OCI-LY1 (cell line): ENCODE results near the gene LDLRAD3.

Experiments used
- EZH2 ChIP-seq: fragments of 200-600 bp; sonication (generic), shearing (Covaris generic); IDR thresholded peaks from 2 replicates; pipeline ENCODE4 v1.8.0; 2017; ENCODE audit warnings: borderline replicate concordance, mixed run types, mild to moderate bottlenecking, antibody characterized with exemption, low read length, moderate library complexity, mixed read lengths
- TF ChIP-seq, protein P1 (sequence below): fragments of 200-600 bp; sonication (generic), shearing (Covaris generic); IDR thresholded peaks from 2 replicates; pipeline ENCODE4 v1.5.1; 2017; ENCODE audit warnings: mild to moderate bottlenecking, antibody characterized with exemption, low read length, moderate library complexity, mixed read lengths

DNA sequence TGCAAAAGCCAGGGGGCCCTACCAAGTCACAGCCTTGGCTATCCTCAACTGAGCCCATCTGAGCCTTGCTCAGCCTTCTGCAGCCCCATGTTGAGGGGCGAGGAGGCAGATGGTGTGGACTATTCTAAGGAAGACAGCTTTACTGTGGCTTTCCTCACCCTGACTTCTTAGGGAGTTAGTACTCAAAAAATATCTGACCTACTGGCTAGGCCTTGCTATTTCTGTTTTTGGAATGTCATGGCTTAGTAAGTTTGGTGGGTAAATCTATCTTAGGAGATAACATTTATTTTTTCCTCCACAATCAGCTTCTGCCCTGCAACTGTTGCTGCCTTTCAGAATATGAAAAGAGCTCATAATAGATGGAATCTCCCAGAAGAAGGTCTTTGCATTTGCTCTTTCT is 80.9 kb downstream of the LDLRAD3 start:
- TF ChIP-seq, protein P1, sequence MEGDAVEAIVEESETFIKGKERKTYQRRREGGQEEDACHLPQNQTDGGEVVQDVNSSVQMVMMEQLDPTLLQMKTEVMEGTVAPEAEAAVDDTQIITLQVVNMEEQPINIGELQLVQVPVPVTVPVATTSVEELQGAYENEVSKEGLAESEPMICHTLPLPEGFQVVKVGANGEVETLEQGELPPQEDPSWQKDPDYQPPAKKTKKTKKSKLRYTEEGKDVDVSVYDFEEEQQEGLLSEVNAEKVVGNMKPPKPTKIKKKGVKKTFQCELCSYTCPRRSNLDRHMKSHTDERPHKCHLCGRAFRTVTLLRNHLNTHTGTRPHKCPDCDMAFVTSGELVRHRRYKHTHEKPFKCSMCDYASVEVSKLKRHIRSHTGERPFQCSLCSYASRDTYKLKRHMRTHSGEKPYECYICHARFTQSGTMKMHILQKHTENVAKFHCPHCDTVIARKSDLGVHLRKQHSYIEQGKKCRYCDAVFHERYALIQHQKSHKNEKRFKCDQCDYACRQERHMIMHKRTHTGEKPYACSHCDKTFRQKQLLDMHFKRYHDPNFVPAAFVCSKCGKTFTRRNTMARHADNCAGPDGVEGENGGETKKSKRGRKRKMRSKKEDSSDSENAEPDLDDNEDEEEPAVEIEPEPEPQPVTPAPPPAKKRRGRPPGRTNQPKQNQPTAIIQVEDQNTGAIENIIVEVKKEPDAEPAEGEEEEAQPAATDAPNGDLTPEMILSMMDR = no peak
- no peak for TF ChIP-seq EZH2
